OCI-LY1 (cell line): ENCODE results near the gene CRACR2B.

ENCODE experiments used
- CTCF ChIP-seq: fragments of 200-600 bp; sonication (generic), shearing (Covaris generic); IDR thresholded peaks from 2 replicates; pipeline ENCODE4 v1.5.1; 2017; ENCODE audit warnings: mild to moderate bottlenecking, antibody characterized with exemption, low read length, moderate library complexity, mixed read lengths
- EZH2 ChIP-seq: fragments of 200-600 bp; sonication (generic), shearing (Covaris generic); IDR thresholded peaks from 2 replicates; pipeline ENCODE4 v1.8.0; 2017; ENCODE audit warnings: borderline replicate concordance, mixed run types, mild to moderate bottlenecking, antibody characterized with exemption, low read length, moderate library complexity, mixed read lengths

- TF ChIP-seq CTCF, result no peak
- no peak for TF ChIP-seq EZH2
These were observed 28.1 kb downstream of the CRACR2B start for GRCh38 chr11:855796-856195.
